ENCODE data around the gene ENTPD5.

DNA sequence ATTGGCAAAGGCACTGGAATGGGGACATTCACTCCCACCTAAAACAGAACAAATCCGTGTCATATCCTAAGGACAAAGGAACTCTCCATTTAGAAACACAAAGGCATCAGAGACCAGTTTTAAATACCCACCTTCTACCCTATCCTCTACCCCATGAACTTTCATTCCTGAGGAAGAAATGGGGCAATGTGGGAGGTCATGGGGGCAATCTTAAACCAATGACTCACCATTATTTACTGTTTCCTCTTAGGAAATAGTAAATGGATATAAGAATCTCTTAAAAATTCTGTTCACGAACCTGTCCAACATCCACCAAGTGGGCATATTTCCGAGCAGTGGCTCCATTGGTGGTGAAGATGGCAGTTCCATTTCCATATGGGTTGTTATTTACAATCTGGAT, 45.8 kb upstream of the ENTPD5 start:
- TF ChIP-seq EZH2 (IDR thresholded peaks at IDR 0.05) = no peak
- no peak for TF ChIP-seq POLR2AphosphoS5 (IDR thresholded peaks at IDR 0.05; ENCODE audit: borderline replicate concordance, low read depth, low read length)
